ENCODE results near the gene KCNK6. TPM values are rescaled to one million over a fixed set of nuclear protein-coding genes. Genes with fewer than 3 reads are reported as not detected.

The KCNK6 gene
- total RNA-seq, 1 donor from 2014 or later = 22.8 TPM

- H3K27ac ChIP-seq = no peak overlapping the region
- H3K9me3 ChIP-seq = no peaks in the 10 kb centered on the region
- H3K4me1 ChIP-seq = no peaks in the 10 kb centered on the region
- H3K36me3 ChIP-seq = peaks cover 46 to 54% of the 10 kb centered on the region in 2 donors
- no peak for TF ChIP-seq CTCF (IDR thresholded peaks at IDR 0.05)
- H3K27me3 ChIP-seq = no peaks in the 10 kb centered on the region
- intact Hi-C loops (cut with DNase I) = no loop called here
- no peak overlapping the region for H3K4me3 ChIP-seq
- DNase-seq (ENCODE audit: low spot score in 2 of 2) = no peak
Observed at GRCh38 chr19:38307076-38307475, 12.6 kb upstream of the KCNK6 start.

- no peak for TF ChIP-seq CTCF (IDR thresholded peaks at IDR 0.05)
- intact Hi-C loops (cut with DNase I) = no loop called here
Observed at GRCh38 chr19:38307597-38307996, 12.0 kb upstream of the KCNK6 start.

GRCh38 chr19:38308006-38308766 is 11.5 kb upstream of the KCNK6 start:
- no peaks in the 10 kb centered on the region for H3K27me3 ChIP-seq

More at GRCh38 chr19:38307597-38307996, 12.0 kb upstream of the KCNK6 start:
- H3K9me3 ChIP-seq = no peaks in the 10 kb centered on the region
- H3K27ac ChIP-seq = no peak overlapping the region
- no peaks in the 10 kb centered on the region for H3K27me3 ChIP-seq
- no peak for DNase-seq (ENCODE audit: low spot score in 2 of 2)
- peaks cover 46 to 54% of the 10 kb centered on the region in 2 donors for H3K36me3 ChIP-seq
- no peak overlapping the region for H3K4me3 ChIP-seq
- H3K4me1 ChIP-seq = no peaks in the 10 kb centered on the region

GRCh38 chr19:38308926-38309614 is 10.6 kb upstream of the KCNK6 start:
- H3K27me3 ChIP-seq = no peaks in the 10 kb centered on the region
- peaks cover 40 to 44% of the 10 kb centered on the region in 2 donors for H3K36me3 ChIP-seq
- DNase-seq (ENCODE audit: low spot score in 2 of 2) = no peak
- H3K4me1 ChIP-seq = no peaks in the 10 kb centered on the region
- intact Hi-C loops (cut with DNase I) = no loop called here
- H3K27ac ChIP-seq = no peak overlapping the region
- no peak for TF ChIP-seq CTCF (IDR thresholded peaks at IDR 0.05)
- H3K4me3 ChIP-seq = no peak overlapping the region
- no peaks in the 10 kb centered on the region for H3K9me3 ChIP-seq

More at GRCh38 chr19:38308006-38308766, 11.5 kb upstream of the KCNK6 start:
- intact Hi-C loops (cut with DNase I) = no loop called here
- no peaks in the 10 kb centered on the region for H3K9me3 ChIP-seq
- H3K36me3 ChIP-seq = peaks cover 46 to 53% of the 10 kb centered on the region in 2 donors
- TF ChIP-seq CTCF (IDR thresholded peaks at IDR 0.05) = no peak
- H3K4me1 ChIP-seq = no peaks in the 10 kb centered on the region
- H3K27ac ChIP-seq = no peak overlapping the region
- H3K4me3 ChIP-seq = no peak overlapping the region
- DNase-seq (ENCODE audit: low spot score in 2 of 2) = no peak

- no peak overlapping the region for H3K27ac ChIP-seq
- no peak for DNase-seq (ENCODE audit: low spot score in 2 of 2)
- TF ChIP-seq CTCF (IDR thresholded peaks at IDR 0.05) = no peak
- no peaks in the 10 kb centered on the region for H3K9me3 ChIP-seq
- H3K4me3 ChIP-seq = no peak overlapping the region
- no peaks in the 10 kb centered on the region for H3K4me1 ChIP-seq
- intact Hi-C loops (cut with DNase I) = no loop called here
- H3K27me3 ChIP-seq = no peaks in the 10 kb centered on the region
- H3K36me3 ChIP-seq = peaks cover 36 to 38% of the 10 kb centered on the region in 2 donors
Observed at GRCh38 chr19:38309615-38310278, 9.9 kb upstream of the KCNK6 start.

All from ascending aorta (tissue), 2 donors.